AG04450 (cell line): ENCODE data around the gene ZFX. TPM values are rescaled to one million over a fixed set of nuclear protein-coding genes. Genes with fewer than 3 reads are reported as not detected.

ENCODE experiments used
- CTCF ChIA-PET: fragments of 300-600, 350-600 bp; formaldehyde crosslinking; extraction: SDS; loops from one replicate; lab custom pipeline; 2022; ENCODE audit warnings: antibody characterized with exemption, inconsistent platforms; lab: Charles Lee
- POLR2A ChIA-PET: fragments of 350-600 bp; formaldehyde crosslinking; extraction: SDS; loops from one replicate; lab custom pipeline; 2021; ENCODE audit warnings: antibody characterized with exemption, inconsistent platforms; lab: Yijun Ruan, JAX
- DNase-seq: peaks from one replicate; pipeline ENCODE4 v3.0.0-alpha.2; 2011; ENCODE audit warnings: low read depth, low spot score
- H3K27ac ChIP-seq: one replicate; pipeline ENCODE4 v1.5.1; 2012; ENCODE audit warnings: low read depth, low read length, control low read depth
- H3K27me3 ChIP-seq: one replicate; pipeline ENCODE4 v1.6.0; 2012; ENCODE audit warnings: low read length; ENCODE audit not compliant: control insufficient read depth, insufficient read depth
- H3K4me3 ChIP-seq: 2 replicates; pipeline ENCODE4 v1.5.1; 2011; ENCODE audit warnings: mild to moderate bottlenecking, low read depth, low read length, control low read depth
- H3K9me3 ChIP-seq: 2 replicates; pipeline ENCODE4 v1.5.1; 2012; ENCODE audit warnings: low read length; ENCODE audit not compliant: control insufficient read depth, insufficient read depth
- CTCF ChIP-seq: IDR thresholded peaks from 2 replicates; pipeline ENCODE4 v1.5.1; 2011; ENCODE audit warnings: low read depth, low read length, control low read depth, inconsistent platforms
- polyA plus RNA-seq: library from polyadenylated mRNA; depleted of rRNA; stranded (reverse); fragments of >200 nt; gene quantifications from 2 replicates; pipeline ENCODE4 v1.2.3, GENCODE V29; 2011

The ZFX gene
- polyA plus RNA-seq, 1 experiment: 23.1 TPM

DNA sequence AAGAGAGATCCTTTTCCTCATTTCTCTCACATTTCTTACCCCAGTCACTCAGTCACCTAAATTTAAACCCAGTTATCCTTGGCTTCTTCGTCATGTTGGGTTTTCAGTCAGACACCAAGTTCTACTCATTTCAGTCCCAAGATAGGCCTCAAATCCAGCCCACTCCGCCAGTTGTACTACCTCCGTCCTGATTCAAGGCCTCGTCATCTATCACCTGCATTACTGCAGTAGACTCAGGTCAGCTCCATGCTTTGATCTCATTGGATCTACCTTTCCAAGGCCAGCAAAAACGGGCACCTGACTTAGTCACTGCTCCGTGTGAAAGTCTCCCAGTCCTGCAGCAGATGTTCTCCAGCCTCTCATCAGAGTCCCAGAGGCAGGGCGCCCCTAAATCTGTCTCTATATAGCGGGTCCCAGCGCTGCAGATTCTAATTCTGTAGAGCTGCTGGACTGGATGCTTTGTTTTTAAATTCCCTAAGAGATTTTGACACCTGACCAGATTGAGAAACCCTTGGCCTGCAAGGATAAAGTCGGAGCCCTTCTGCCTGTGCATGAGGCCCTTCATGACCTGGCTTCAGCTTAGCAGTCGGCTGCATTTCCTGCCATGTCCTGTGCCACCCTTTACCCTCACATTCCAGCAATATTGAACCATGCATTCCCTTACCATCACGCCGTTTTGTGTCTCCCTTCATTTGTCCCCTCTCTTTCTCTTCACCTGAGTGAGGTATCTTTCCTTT, 53.7 kb downstream of the ZFX start:
- no peak for DNase-seq
- POLR2A ChIA-PET: no interaction called here
- no peak overlapping the region for H3K4me3 ChIP-seq
- H3K9me3 ChIP-seq: no peaks in the 10 kb centered on the region
- TF ChIP-seq CTCF: no peak
- H3K27me3 ChIP-seq: no peaks in the 10 kb centered on the region
- H3K27ac ChIP-seq: no peak overlapping the region
- CTCF ChIA-PET: no interaction called here

- no peak for DNase-seq
- Histone ChIP-seq H3K27ac (no peak overlapping the region), H3K27me3 (no peaks in the 10 kb centered on the region), H3K4me3 (no peak overlapping the region), H3K9me3 (no peaks in the 10 kb centered on the region)
- CTCF ChIA-PET: no interaction called here
- TF ChIP-seq CTCF: no peak
- POLR2A ChIA-PET: no interaction called here
Observed at GRCh38 chrX:24204331-24204730, 54.8 kb downstream of the ZFX start.

DNA sequence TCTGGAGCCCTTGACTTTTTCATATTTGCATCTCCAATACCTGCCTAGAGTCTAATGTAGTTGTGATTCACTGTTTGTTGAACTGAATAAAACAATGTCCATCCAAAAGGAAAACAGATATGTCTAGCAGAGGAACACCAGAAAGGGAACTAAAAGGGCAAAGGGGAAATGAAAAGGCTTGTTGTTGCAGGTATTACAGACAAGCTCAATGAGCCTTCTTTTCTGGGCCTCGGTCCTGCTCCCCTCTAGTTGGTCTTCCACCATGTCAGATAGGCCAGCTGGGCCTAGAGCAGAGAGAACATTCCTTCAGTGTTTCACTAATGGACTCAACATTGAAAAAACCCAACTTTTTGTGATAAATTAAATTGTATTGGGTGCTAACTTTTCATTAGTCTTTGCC, 55.4 kb downstream of the ZFX start:
- TF ChIP-seq CTCF: no peak
- ChIA-PET CTCF (no interaction called here), POLR2A (no interaction called here)
- no peak overlapping the region for H3K27ac ChIP-seq
- no peak for DNase-seq
- H3K9me3 ChIP-seq: no peaks in the 10 kb centered on the region
- no peaks in the 10 kb centered on the region for H3K27me3 ChIP-seq
- H3K4me3 ChIP-seq: no peak overlapping the region

GRCh38 chrX:24207826-24208225, 58.3 kb downstream of the ZFX start:
- no peak for TF ChIP-seq CTCF
- Histone ChIP-seq H3K4me3 (no peak overlapping the region), H3K9me3 (no peaks in the 10 kb centered on the region), H3K27me3 (no peaks in the 10 kb centered on the region), H3K27ac (no peak overlapping the region)
- CTCF ChIA-PET: interaction anchor here (0.7 kb wide), 1 partner anchor 16 kb away, joined by 4 read pairs; no protein-coding TSS in a partner anchor
- POLR2A ChIA-PET: no interaction called here
- no peak for DNase-seq

- no peak for TF ChIP-seq CTCF
- no peak overlapping the region for H3K27ac ChIP-seq
- POLR2A ChIA-PET: no interaction called here
Observed at GRCh38 chrX:24208496-24209240, 59.1 kb downstream of the ZFX start.

More at GRCh38 chrX:24208496-24209240, 59.1 kb downstream of the ZFX start:
- H3K9me3 ChIP-seq: no peaks in the 10 kb centered on the region
- no peaks in the 10 kb centered on the region for H3K27me3 ChIP-seq
- no peak overlapping the region for H3K4me3 ChIP-seq
- CTCF ChIA-PET: no interaction called here
- no peak for DNase-seq
